ENCODE data around the gene ADGRF4. TPM values are rescaled to one million over a fixed set of nuclear protein-coding genes. Genes with fewer than 3 reads are reported as not detected.

The ADGRF4 gene
- total and polyA plus RNA-seq, 2 of the 8 experiments (the other 6 are each of a cell fraction or from before 2014, with no cell fraction given): 0.02 TPM; not detected in 1

GRCh38 chr6:47678739-47679138 lies 19.6 kb upstream of the ADGRF4 start:
- no peak overlapping the region for H3K18ac ChIP-seq (ENCODE audit: extremely low read depth, low read length)
- DNase-seq (ENCODE audit: low read depth in 1 of 2, low spot score in 2 of 2) (no peak), FAIRE-seq (no peak)
- no peaks in the 10 kb centered on the region for H4K20me1 ChIP-seq (replicated peaks in 1 of 2; ENCODE audit: control insufficient read depth in 1 of 2, insufficient read depth in 2 of 2, low read length in 2 of 2)
- H3K23me2 ChIP-seq (ENCODE audit: low read depth, low read length): no peaks in the 10 kb centered on the region
- ChIA-PET POLR2A (ENCODE audit: partially characterized antibody) (no interaction called here), CTCF (ENCODE audit: partially characterized antibody) (no interaction called here)
- no peak overlapping the region for H4K91ac ChIP-seq (replicated peaks; ENCODE audit: insufficient read length, low read length)
- no peaks in the 10 kb centered on the region for H3K9me3 ChIP-seq (ENCODE audit: insufficient read depth in 2 of 2, low read depth in 1 of 2, low read length in 1 of 2)
- H3K56ac ChIP-seq (replicated peaks; ENCODE audit: insufficient read length, low read depth, low read length): no peak overlapping the region
- no peak overlapping the region for H3K4me3 ChIP-seq (ENCODE audit: extremely low read depth in 1 of 4, insufficient read depth in 2 of 4, low read depth in 3 of 4, low read length in 4 of 4)
- no peaks in the 10 kb centered on the region for H3K4me1 ChIP-seq (replicated peaks in 1 of 4; ENCODE audit: control insufficient read depth in 3 of 4, insufficient read depth in 4 of 4, low read length in 3 of 4)
- no peak overlapping the region for H3K4ac ChIP-seq (replicated peaks; ENCODE audit: insufficient read length, low read depth, low read length)
- TF ChIP-seq NRF1 (IDR thresholded peaks at IDR 0.05; ENCODE audit: low read depth, low read length): no peak
- TF ChIP-seq SIRT6 (IDR thresholded peaks at IDR 0.05; ENCODE audit: low read length): no peak
- TF ChIP-seq ZNF274 (IDR thresholded peaks at IDR 0.05; ENCODE audit: borderline replicate concordance, extremely low read depth, low read length): no peak
- TF ChIP-seq PHF8 (conservative IDR thresholded peaks at IDR 0.05; ENCODE audit: low read depth, low read length): no peak
- TF ChIP-seq, protein P1, sequence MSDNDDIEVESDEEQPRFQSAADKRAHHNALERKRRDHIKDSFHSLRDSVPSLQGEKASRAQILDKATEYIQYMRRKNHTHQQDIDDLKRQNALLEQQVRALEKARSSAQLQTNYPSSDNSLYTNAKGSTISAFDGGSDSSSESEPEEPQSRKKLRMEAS (IDR thresholded peaks at IDR 0.05): no peak
- no peak for TF ChIP-seq CBX8 (IDR thresholded peaks at IDR 0.05; ENCODE audit: borderline replicate concordance, low read depth, low read length)
- TF ChIP-seq TAF7 (optimal IDR thresholded peaks at IDR 0.05; ENCODE audit: borderline replicate concordance, low read depth, low read length): no peak
- TF ChIP-seq POU5F1 (IDR thresholded peaks at IDR 0.05; ENCODE audit: low read depth, low read length): no peak
- no peak for TF ChIP-seq CEBPB (IDR thresholded peaks at IDR 0.05; ENCODE audit: low read depth, low read length)
- H3K23ac ChIP-seq (ENCODE audit: insufficient read length): no peak overlapping the region
- no peak overlapping the region for H4K5ac ChIP-seq (ENCODE audit: insufficient read length, low read depth, low read length)
- no peaks in the 10 kb centered on the region for H3K36me3 ChIP-seq (ENCODE audit: control insufficient read depth in 2 of 4, insufficient read depth in 4 of 4, low read length in 3 of 4)
- H2BK12ac ChIP-seq (ENCODE audit: low read depth, low read length): no peak overlapping the region
- H4K8ac ChIP-seq (ENCODE audit: extremely low read depth, insufficient read depth, low read length): no peak overlapping the region
- H2BK15ac ChIP-seq (ENCODE audit: low read length): no peak overlapping the region
- no peak overlapping the region for H2BK5ac ChIP-seq (ENCODE audit: low read depth, low read length)
- no peak overlapping the region for H2AFZ ChIP-seq (ENCODE audit: low read length)
- no peaks in the 10 kb centered on the region for H3K27me3 ChIP-seq (replicated peaks in 1 of 4; ENCODE audit: control insufficient read depth in 3 of 4, extremely low read depth in 1 of 4, insufficient read depth in 3 of 4, low read length in 3 of 4)
- H3K4me2 ChIP-seq (ENCODE audit: insufficient read depth in 1 of 2, low read depth in 2 of 2, low read length in 2 of 2): no peak overlapping the region
- no peak overlapping the region for H3K14ac ChIP-seq (ENCODE audit: insufficient read length)
- no peak overlapping the region for H3K27ac ChIP-seq (ENCODE audit: low read depth, low read length)
- no peak overlapping the region for H2BK120ac ChIP-seq (replicated peaks; ENCODE audit: low read depth, low read length)
- H2AK5ac ChIP-seq (ENCODE audit: low read depth, low read length): no peak overlapping the region
- no peaks in the 10 kb centered on the region for H3K79me2 ChIP-seq (ENCODE audit: control insufficient read depth in 1 of 2, insufficient read depth in 2 of 2, low read length in 2 of 2)
- H3K79me1 ChIP-seq (ENCODE audit: low read depth, low read length): no peaks in the 10 kb centered on the region
- H3K9ac ChIP-seq (replicated peaks in 1 of 4; ENCODE audit: extremely low read depth in 1 of 4, low read depth in 3 of 4, low read length in 3 of 4): no peak overlapping the region
- no peak overlapping the region for H2BK20ac ChIP-seq (ENCODE audit: low read length)
- 100% methylated on average over 1 of the region's 1 CpG; no CpG with 5 or more reads in 1 of the 2 experiments for WGBS, 2 experiments (ENCODE audit: extremely low coverage in 1 of 2, insufficient coverage in 1 of 2, insufficient read length in 1 of 2, insufficient replicate concordance in 2 of 2, low coverage in 1 of 2, low lambda C conversion rate in 2 of 2, missing lambda C conversion rate in 1 of 2)

Measured in H1 (cell line).